Measurements from ENCODE around the gene DCDC2. TPM values are rescaled to one million over a fixed set of nuclear protein-coding genes. Genes with fewer than 3 reads are reported as not detected.

Gene DCDC2
- total RNA-seq, 2 experiments from 2014 or later, result 0.06 TPM; not detected in 1

- ChIA-PET POLR2A (no interaction called here), CTCF (ENCODE audit: unreplicated experiment) (interaction anchor here (0.5 kb wide), 1 partner anchor 108 kb away, joined by 3 read pairs; no protein-coding TSS in a partner anchor)
- Histone ChIP-seq H3K36me3 (ENCODE audit: insufficient read depth, low read length) (no peaks in the 10 kb centered on the region), H3K9me3 (ENCODE audit: low read length) (no peaks in the 10 kb centered on the region), H3K79me2 (ENCODE audit: insufficient read depth, low read depth, low read length) (no peaks in the 10 kb centered on the region), H3K4me3 (ENCODE audit: low read depth, low read length, poor library complexity, severe bottlenecking) (no peak overlapping the region), H3K4me1 (ENCODE audit: insufficient read depth, low read length, poor library complexity, severe bottlenecking) (no peaks in the 10 kb centered on the region), H3K4me2 (ENCODE audit: low read length) (no peak overlapping the region), H2AFZ (ENCODE audit: low read length) (no peak overlapping the region), H3K9me2 (ENCODE audit: insufficient read depth, low read length) (no peaks in the 10 kb centered on the region), H4K20me1 (ENCODE audit: insufficient read depth, low read length) (no peaks in the 10 kb centered on the region), H3K27ac (ENCODE audit: low read depth, low read length, poor library complexity, severe bottlenecking) (no peak overlapping the region)
- DNase-seq (ENCODE audit: low spot score), result no peak
- no TSS peak for BruUV-seq (replicated peaks)
- no peak for TF ChIP-seq EZH2phosphoT487 (IDR thresholded peaks at IDR 0.05; ENCODE audit: borderline replicate concordance, low read depth, low read length)
- no peak for TF ChIP-seq CTCF (conservative IDR thresholded peaks at IDR 0.05; ENCODE audit: low read length)
- intact Hi-C loops (cut with micrococcal nuclease; ENCODE audit: unreplicated experiment), result no loop called here
These were observed 217.3 kb downstream of the DCDC2 start for GRCh38 chr6:24140591-24140990.

GRCh38 chr6:24139639-24140038 is 218.2 kb downstream of the DCDC2 start:
- no peak overlapping the region for H2AFZ ChIP-seq (ENCODE audit: low read length)
- BruUV-seq (replicated peaks), result no TSS peak
- ChIA-PET POLR2A (no interaction called here), CTCF (ENCODE audit: unreplicated experiment) (no interaction called here)
- intact Hi-C loops (cut with micrococcal nuclease; ENCODE audit: unreplicated experiment), result no loop called here
- H3K9me2 ChIP-seq (ENCODE audit: insufficient read depth, low read length), result no peaks in the 10 kb centered on the region
- H3K9me3 ChIP-seq (ENCODE audit: low read length), result no peaks in the 10 kb centered on the region
- H3K4me3 ChIP-seq (ENCODE audit: low read depth, low read length, poor library complexity, severe bottlenecking), result no peak overlapping the region
- H3K4me2 ChIP-seq (ENCODE audit: low read length), result no peak overlapping the region
- H4K20me1 ChIP-seq (ENCODE audit: insufficient read depth, low read length), result no peaks in the 10 kb centered on the region
- no peaks in the 10 kb centered on the region for H3K36me3 ChIP-seq (ENCODE audit: insufficient read depth, low read length)
- TF ChIP-seq CTCF (conservative IDR thresholded peaks at IDR 0.05; ENCODE audit: low read length), result no peak
- no peak for TF ChIP-seq EZH2phosphoT487 (IDR thresholded peaks at IDR 0.05; ENCODE audit: borderline replicate concordance, low read depth, low read length)
- no peak overlapping the region for H3K27ac ChIP-seq (ENCODE audit: low read depth, low read length, poor library complexity, severe bottlenecking)
- no peaks in the 10 kb centered on the region for H3K4me1 ChIP-seq (ENCODE audit: insufficient read depth, low read length, poor library complexity, severe bottlenecking)
- no peak for DNase-seq (ENCODE audit: low spot score)
- no peaks in the 10 kb centered on the region for H3K79me2 ChIP-seq (ENCODE audit: insufficient read depth, low read depth, low read length)

- CTCF ChIA-PET (ENCODE audit: unreplicated experiment), result no interaction called here
These were observed 218.8 kb downstream of the DCDC2 start for GRCh38 chr6:24139080-24139479.

More at GRCh38 chr6:24139080-24139479, 218.8 kb downstream of the DCDC2 start:
- POLR2A ChIA-PET, result no interaction called here
- DNase-seq (ENCODE audit: low spot score), result no peak
- no peaks in the 10 kb centered on the region for H3K9me2 ChIP-seq (ENCODE audit: insufficient read depth, low read length)
- no peaks in the 10 kb centered on the region for H3K9me3 ChIP-seq (ENCODE audit: low read length)
- H3K79me2 ChIP-seq (ENCODE audit: insufficient read depth, low read depth, low read length), result no peaks in the 10 kb centered on the region
- no peaks in the 10 kb centered on the region for H3K4me1 ChIP-seq (ENCODE audit: insufficient read depth, low read length, poor library complexity, severe bottlenecking)
- no peak overlapping the region for H2AFZ ChIP-seq (ENCODE audit: low read length)
- BruUV-seq (replicated peaks), result no TSS peak
- no peaks in the 10 kb centered on the region for H3K36me3 ChIP-seq (ENCODE audit: insufficient read depth, low read length)
- H4K20me1 ChIP-seq (ENCODE audit: insufficient read depth, low read length), result no peaks in the 10 kb centered on the region
- TF ChIP-seq EZH2phosphoT487 (IDR thresholded peaks at IDR 0.05; ENCODE audit: borderline replicate concordance, low read depth, low read length), result no peak
- TF ChIP-seq CTCF (conservative IDR thresholded peaks at IDR 0.05; ENCODE audit: low read length), result no peak
- H3K27ac ChIP-seq (ENCODE audit: low read depth, low read length, poor library complexity, severe bottlenecking), result no peak overlapping the region
- H3K4me2 ChIP-seq (ENCODE audit: low read length), result no peak overlapping the region
- H3K4me3 ChIP-seq (ENCODE audit: low read depth, low read length, poor library complexity, severe bottlenecking), result no peak overlapping the region
- intact Hi-C loops (cut with micrococcal nuclease; ENCODE audit: unreplicated experiment), result no loop called here
